Lower leg skin (tissue), 3 donors: ENCODE measurements around the gene SNAI3.

ENCODE experiments used
- CTCF ChIP-seq, 3 donors: fragments of 450-650 bp; IDR thresholded peaks; one replicate each; pipeline ENCODE4 v1.5.1; 2016; ENCODE audit warnings: antibody characterized with exemption in 3 of 3, mild to moderate bottlenecking in 3 of 3, moderate library complexity in 2 of 3
- POLR2A ChIP-seq, 2 donors: fragments of 450-650 bp; IDR thresholded peaks; one replicate each; pipeline ENCODE4 v1.6.1; 2016 to 2017; ENCODE audit warnings: antibody characterized with exemption in 2 of 2, mild to moderate bottlenecking in 1 of 2, moderate library complexity in 1 of 2

- TF ChIP-seq CTCF (IDR thresholded peaks at IDR 0.05) (no peak), POLR2A (IDR thresholded peaks at IDR 0.05) (no peak)
Observed at GRCh38 chr16:88731699-88732098, 45.4 kb upstream of the SNAI3 start.
